Esophagus muscularis mucosa (tissue), 4 donors: ENCODE results near the gene CMTR2. TPM values are rescaled to one million over a fixed set of nuclear protein-coding genes. Genes with fewer than 3 reads are reported as not detected.

Source experiments
- DNase-seq: peaks from one replicate; pipeline ENCODE4 v3.0.0-alpha.2; 2017; ENCODE audit errors: extremely low spot score
- H3K27ac ChIP-seq, 4 donors: fragments of 200-600 bp; sonication (generic); replicated peaks in 1 of 4; 1 replicate in 3 of 4; 2 replicates in 1 of 4; pipeline ENCODE4 v1.5.1; 2016 to 2019; ENCODE audit warnings: mild to moderate bottlenecking in 1 of 4
- H3K27me3 ChIP-seq, 4 donors: fragments of 200-600 bp; sonication (generic); one replicate each; pipeline versions ENCODE4 v1.5.1 to v1.6.0; 2016 to 2019
- H3K36me3 ChIP-seq, 4 donors: fragments of 200-600 bp; sonication (generic); one replicate each; pipeline ENCODE4 v1.5.1; 2016 to 2019
- H3K4me1 ChIP-seq, 4 donors: fragments of 200-600 bp; sonication (generic); one replicate each; pipeline ENCODE4 v1.5.1; 2016 to 2019
- H3K4me3 ChIP-seq, 4 donors: fragments of 200-600 bp; sonication (generic); 1 replicate in 2 of 4; 2 replicates in 2 of 4; pipeline ENCODE4 v1.5.1; 2016 to 2019; ENCODE audit warnings: mild to moderate bottlenecking in 4 of 4, moderate library complexity in 1 of 4
- H3K9me3 ChIP-seq, 4 donors: fragments of 200-600 bp; sonication (generic); 1 replicate in 3 of 4; 2 replicates in 1 of 4; pipeline ENCODE4 v1.5.1; 2016 to 2019
- CTCF ChIP-seq, 3 experiments: fragments of 200-600 bp in 2 of 3; fragments of 450-650 bp in 1 of 3; sonication (generic) in 2 of 3; IDR thresholded peaks; one replicate each; pipeline ENCODE4 v1.5.1; 2017 to 2019; ENCODE audit warnings: antibody characterized with exemption in 3 of 3, mild to moderate bottlenecking in 2 of 3, moderate library complexity in 1 of 3
- EP300 ChIP-seq: sonication (generic); formaldehyde crosslinking; IDR thresholded peaks from one replicate; pipeline ENCODE4 v1.6.1; 2017; ENCODE audit warnings: antibody characterized with exemption
- POLR2A ChIP-seq: fragments of 450-650 bp; IDR thresholded peaks from one replicate; pipeline ENCODE4 v1.6.1; 2017; ENCODE audit warnings: antibody characterized with exemption, moderate library complexity, mild to moderate bottlenecking, low read depth
- POLR2AphosphoS5 ChIP-seq, 2 donors: sonication (generic); formaldehyde crosslinking; IDR thresholded peaks; one replicate each; pipeline ENCODE4 v1.6.1; 2017; ENCODE audit warnings: antibody characterized with exemption in 2 of 2
- WGBS: methylation state at CpG from one replicate; pipeline ENCODE4 v1.1.5; 2018; 5-methylcytosine and 5-hydroxymethylcytosine counted together
- intact Hi-C: fragments of 100-400 bp; cut with DNase I; formaldehyde crosslinking; loops from one replicate; pipeline ENCODE4 v1.15.1; 2023
- total RNA-seq, 4 donors: library from RNA; depleted of rRNA; stranded (reverse); fragments of >200 nt; gene quantifications; one replicate each; pipeline versions ENCODE4 v1.1.0 to v1.2.1, GENCODE V29; 2016

The CMTR2 gene
- total RNA-seq, 4 donors from 2014 or later = 12.2 to 19.0 (median 15.8) TPM

GRCh38 chr16:71289732-71290062 lies 495 bp upstream of the CMTR2 start:
- TF ChIP-seq POLR2AphosphoS5 (IDR thresholded peaks at IDR 0.05) (no peak), CTCF (IDR thresholded peaks at IDR 0.05) (no peak), POLR2A (no peak), EP300 (no peak)
- Histone ChIP-seq H3K36me3 (peaks cover 0 to 25% (median 16%) of the 10 kb centered on the region in 4 donors), H3K9me3 (no peaks in the 10 kb centered on the region), H3K4me1 (peaks cover 12 to 30% (median 20%) of the 10 kb centered on the region in 4 donors), H3K27ac (peak overlapping the region; percentile 85 to 94 (median 92)), H3K4me3 (peak overlapping the region; percentile 69 to 87 (median 76)), H3K27me3 (peaks cover 0 to 23% (median 0%) of the 10 kb centered on the region in 4 donors)
- intact Hi-C loops = no loop called here
- DNase-seq = no peak
- WGBS = 19% methylated on average over 2 of the region's 2 CpGs

GRCh38 chr16:71288570-71288889 lies 672 bp downstream of the CMTR2 start:
- intact Hi-C loops = no loop called here
- no peaks in the 10 kb centered on the region for H3K9me3 ChIP-seq
- no peak for DNase-seq
- H3K36me3 ChIP-seq = peaks cover 0 to 36% (median 22%) of the 10 kb centered on the region in 4 donors
- no peak for TF ChIP-seq POLR2A
- TF ChIP-seq CTCF (IDR thresholded peaks at IDR 0.05) = no peak
- no peak for TF ChIP-seq POLR2AphosphoS5 (IDR thresholded peaks at IDR 0.05)
- TF ChIP-seq EP300 = no peak
- peaks cover 0 to 16% (median 0%) of the 10 kb centered on the region in 4 donors for H3K27me3 ChIP-seq
- peak overlapping the region; percentile 85 to 94 (median 92) for H3K27ac ChIP-seq
- WGBS = 10% methylated on average over 3 of the region's 3 CpGs
- peak overlapping the region; percentile 69 to 87 (median 76) for H3K4me3 ChIP-seq
- peaks cover 12 to 33% (median 20%) of the 10 kb centered on the region in 4 donors for H3K4me1 ChIP-seq

GRCh38 chr16:71287911-71288310 lies 1.3 kb downstream of the CMTR2 start:
- Histone ChIP-seq H3K9me3 (no peaks in the 10 kb centered on the region), H3K27me3 (peaks cover 0 to 12% (median 0%) of the 10 kb centered on the region in 4 donors), H3K36me3 (peaks cover 0 to 40% (median 25%) of the 10 kb centered on the region in 4 donors), H3K4me1 (peaks cover 12 to 34% (median 20%) of the 10 kb centered on the region in 4 donors), H3K4me3 (peak overlapping the region; percentile 69 to 87 (median 76)), H3K27ac (peak overlapping the region in 1 of 4 donors; percentile 91)
- intact Hi-C loops = no loop called here
- DNase-seq = no peak
- TF ChIP-seq POLR2A (no peak), POLR2AphosphoS5 (IDR thresholded peaks at IDR 0.05) (no peak), EP300 (no peak), CTCF (IDR thresholded peaks at IDR 0.05) (no peak)
- 85% methylated on average over 3 of the region's 3 CpGs for WGBS

GRCh38 chr16:71287454-71287853 lies 1.7 kb downstream of the CMTR2 start:
- Histone ChIP-seq H3K27ac (no peak overlapping the region), H3K36me3 (peaks cover 0 to 42% (median 26%) of the 10 kb centered on the region in 4 donors), H3K4me3 (no peak overlapping the region), H3K27me3 (peaks cover 0 to 11% (median 0%) of the 10 kb centered on the region in 4 donors), H3K4me1 (peaks cover 12 to 34% (median 20%) of the 10 kb centered on the region in 4 donors), H3K9me3 (no peaks in the 10 kb centered on the region)
- WGBS = 90% methylated on average over 2 of the region's 2 CpGs
- no peak for DNase-seq
- intact Hi-C loops = no loop called here
- TF ChIP-seq POLR2AphosphoS5 (IDR thresholded peaks at IDR 0.05) = no peak
- TF ChIP-seq CTCF (IDR thresholded peaks at IDR 0.05) = no peak
- TF ChIP-seq POLR2A = no peak
- TF ChIP-seq EP300 = no peak

GRCh38 chr16:71283612-71284011 lies 5.6 kb downstream of the CMTR2 start:
- 98% methylated on average over 2 of the region's 2 CpGs for WGBS
- H3K4me3 ChIP-seq = no peak overlapping the region
- no peak overlapping the region for H3K27ac ChIP-seq
- intact Hi-C loops = no loop called here
- DNase-seq = no peak
- no peak for TF ChIP-seq POLR2AphosphoS5 (IDR thresholded peaks at IDR 0.05)
- no peak for TF ChIP-seq CTCF (IDR thresholded peaks at IDR 0.05)
- no peak for TF ChIP-seq EP300
- TF ChIP-seq POLR2A = no peak
- peaks cover 7 to 24% (median 13%) of the 10 kb centered on the region in 4 donors for H3K4me1 ChIP-seq
- H3K27me3 ChIP-seq = no peaks in the 10 kb centered on the region
- H3K9me3 ChIP-seq = no peaks in the 10 kb centered on the region
- H3K36me3 ChIP-seq = peaks cover 0 to 42% (median 26%) of the 10 kb centered on the region in 4 donors
